RKO (cell line): Measurements from ENCODE around the gene GSK3A.
"Not testable (repeated sequence)": the region's sequence is repeated elsewhere in the genome, so short reads cannot be mapped to it uniquely, and the experiment has no call there.

Experiments
- DNase-seq: peaks from one replicate; pipeline ENCODE4 v3.0.0-alpha.2; 2016; ENCODE audit warnings: low spot score

Gene GSK3A

GRCh38 chr19:42268142-42268703 lies 25.8 kb upstream of the GSK3A start:
- peak; percentile 99 for DNase-seq

GRCh38 chr19:42267644-42268141 lies 25.3 kb upstream of the GSK3A start:
- no peak for DNase-seq

GRCh38 chr19:42266928-42267603 lies 24.7 kb upstream of the GSK3A start:
- DNase-seq: not testable (repeated sequence)

GRCh38 chr19:42266105-42266504 lies 23.7 kb upstream of the GSK3A start:
- not testable (repeated sequence) for DNase-seq

GRCh38 chr19:42261763-42262162 lies 19.4 kb upstream of the GSK3A start:
- DNase-seq: no peak

- DNase-seq: not testable (repeated sequence)
Measured at GRCh38 chr19:42257842-42258241, 15.4 kb upstream of the GSK3A start.

GRCh38 chr19:42255766-42256745 lies 13.7 kb upstream of the GSK3A start:
- DNase-seq: peak; percentile 70

GRCh38 chr19:42254850-42255765 lies 12.7 kb upstream of the GSK3A start, which contains the start of gene ERF:
Gene ERF (minus strand): TSS chr19:42255128. CDS start chr19:42254999, 129 bp downstream.
- peak; percentile 91 for DNase-seq

- peak; percentile 62 for DNase-seq
Measured at GRCh38 chr19:42254089-42254849, 11.9 kb upstream of the GSK3A start.

- peak; percentile 62 for DNase-seq
Measured at GRCh38 chr19:42253245-42254088, 11.1 kb upstream of the GSK3A start.

- DNase-seq: peak; percentile 77
Measured at GRCh38 chr19:42252365-42253244, 10.2 kb upstream of the GSK3A start.

GRCh38 chr19:42251572-42252358 lies 9.4 kb upstream of the GSK3A start:
- DNase-seq: no peak

- DNase-seq: no peak
Measured at GRCh38 chr19:42250666-42251531, 8.5 kb upstream of the GSK3A start.

GRCh38 chr19:42250183-42250665 lies 7.8 kb upstream of the GSK3A start:
- DNase-seq: no peak

GRCh38 chr19:42249769-42250168 lies 7.4 kb upstream of the GSK3A start:
- no peak for DNase-seq

GRCh38 chr19:42249149-42249750 lies 6.8 kb upstream of the GSK3A start:
- no peak for DNase-seq
